Ishikawa (cell line): ENCODE results near the gene LHFPL2.

Source experiments
- CEBPB ChIP-seq: IDR thresholded peaks from 2 replicates; pipeline ENCODE4 v1.6.1; 2012
- CREB1 ChIP-seq: IDR thresholded peaks from 2 replicates; pipeline ENCODE4 v1.6.1; 2012; ENCODE audit warnings: low read depth
- EGR1 ChIP-seq: IDR thresholded peaks from 2 replicates; pipeline ENCODE4 v1.6.1; 2012
- EP300 ChIP-seq: IDR thresholded peaks from 2 replicates; pipeline ENCODE4 v1.6.1; 2012; ENCODE audit warnings: borderline replicate concordance
- FOXM1 ChIP-seq: IDR thresholded peaks from 2 replicates; pipeline ENCODE4 v1.6.1; 2012; ENCODE audit warnings: low read depth, borderline replicate concordance
- NFIC ChIP-seq: IDR thresholded peaks from 2 replicates; pipeline ENCODE4 v1.6.1; 2012
- TAF1 ChIP-seq: IDR thresholded peaks from 2 replicates; pipeline ENCODE4 v1.6.1; 2012; ENCODE audit warnings: low read depth, mild to moderate bottlenecking
- TCF12 ChIP-seq: IDR thresholded peaks from 2 replicates; pipeline ENCODE4 v1.6.1; 2012; ENCODE audit warnings: low read depth
- TEAD4 ChIP-seq: IDR thresholded peaks from 2 replicates; pipeline ENCODE4 v1.6.1; 2012
- YY1 ChIP-seq: IDR thresholded peaks from 2 replicates; pipeline ENCODE4 v1.6.1; 2012; ENCODE audit warnings: low read depth
- ZBTB7A ChIP-seq: IDR thresholded peaks from 2 replicates; pipeline ENCODE4 v1.6.1; 2012; ENCODE audit warnings: low read depth
- TF ChIP-seq, protein P1 (sequence below): IDR thresholded peaks from 2 replicates; pipeline ENCODE4 v1.6.1; 2012
- TF ChIP-seq, protein P2 (sequence below): IDR thresholded peaks from 2 replicates; pipeline ENCODE4 v1.6.1; 2012; ENCODE audit warnings: low read depth, mild to moderate bottlenecking
- TF ChIP-seq, protein P3 (sequence below): IDR thresholded peaks from 2 replicates; pipeline ENCODE4 v1.6.1; 2012

Gene LHFPL2

DNA sequence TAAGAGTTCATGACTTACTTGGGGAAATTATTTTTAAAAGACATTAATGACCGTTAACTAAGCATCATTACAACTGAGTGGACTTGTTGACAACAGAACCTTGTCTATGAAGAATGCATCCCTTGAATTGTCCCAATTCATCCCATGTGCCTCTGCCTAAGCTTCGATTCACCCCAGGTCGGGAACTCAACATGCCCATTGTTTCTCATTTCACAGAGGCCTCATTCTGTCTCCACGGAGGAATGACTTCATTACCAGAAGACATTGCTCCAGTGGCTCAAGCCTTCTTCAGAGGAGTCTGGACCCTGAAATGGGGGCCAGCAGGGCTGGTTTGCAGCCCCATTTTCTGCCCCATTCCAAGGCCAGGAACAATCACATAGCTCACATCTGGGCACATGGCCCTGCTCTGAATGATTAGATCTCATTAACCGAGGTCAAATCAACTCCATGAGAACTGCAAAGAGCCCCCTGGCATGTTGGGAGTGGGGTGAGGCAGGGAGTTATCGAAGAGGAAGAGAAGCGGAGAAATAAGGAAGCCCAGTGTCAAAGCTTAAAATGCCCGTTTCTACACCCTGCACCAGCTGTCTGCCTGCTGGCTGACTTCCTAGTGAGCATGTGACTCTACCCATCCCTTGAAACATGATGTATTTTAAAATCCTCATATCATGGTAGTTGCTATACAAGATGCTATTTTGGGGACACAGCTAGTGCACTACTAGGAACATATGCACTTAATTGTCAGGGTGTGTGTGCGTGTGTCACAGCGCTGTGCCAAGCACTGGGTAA is 137.3 kb downstream of the LHFPL2 start:
- TF ChIP-seq, protein P1, sequence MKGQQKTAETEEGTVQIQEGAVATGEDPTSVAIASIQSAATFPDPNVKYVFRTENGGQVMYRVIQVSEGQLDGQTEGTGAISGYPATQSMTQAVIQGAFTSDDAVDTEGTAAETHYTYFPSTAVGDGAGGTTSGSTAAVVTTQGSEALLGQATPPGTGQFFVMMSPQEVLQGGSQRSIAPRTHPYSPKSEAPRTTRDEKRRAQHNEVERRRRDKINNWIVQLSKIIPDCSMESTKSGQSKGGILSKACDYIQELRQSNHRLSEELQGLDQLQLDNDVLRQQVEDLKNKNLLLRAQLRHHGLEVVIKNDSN: no peak
- TF ChIP-seq, protein P2, sequence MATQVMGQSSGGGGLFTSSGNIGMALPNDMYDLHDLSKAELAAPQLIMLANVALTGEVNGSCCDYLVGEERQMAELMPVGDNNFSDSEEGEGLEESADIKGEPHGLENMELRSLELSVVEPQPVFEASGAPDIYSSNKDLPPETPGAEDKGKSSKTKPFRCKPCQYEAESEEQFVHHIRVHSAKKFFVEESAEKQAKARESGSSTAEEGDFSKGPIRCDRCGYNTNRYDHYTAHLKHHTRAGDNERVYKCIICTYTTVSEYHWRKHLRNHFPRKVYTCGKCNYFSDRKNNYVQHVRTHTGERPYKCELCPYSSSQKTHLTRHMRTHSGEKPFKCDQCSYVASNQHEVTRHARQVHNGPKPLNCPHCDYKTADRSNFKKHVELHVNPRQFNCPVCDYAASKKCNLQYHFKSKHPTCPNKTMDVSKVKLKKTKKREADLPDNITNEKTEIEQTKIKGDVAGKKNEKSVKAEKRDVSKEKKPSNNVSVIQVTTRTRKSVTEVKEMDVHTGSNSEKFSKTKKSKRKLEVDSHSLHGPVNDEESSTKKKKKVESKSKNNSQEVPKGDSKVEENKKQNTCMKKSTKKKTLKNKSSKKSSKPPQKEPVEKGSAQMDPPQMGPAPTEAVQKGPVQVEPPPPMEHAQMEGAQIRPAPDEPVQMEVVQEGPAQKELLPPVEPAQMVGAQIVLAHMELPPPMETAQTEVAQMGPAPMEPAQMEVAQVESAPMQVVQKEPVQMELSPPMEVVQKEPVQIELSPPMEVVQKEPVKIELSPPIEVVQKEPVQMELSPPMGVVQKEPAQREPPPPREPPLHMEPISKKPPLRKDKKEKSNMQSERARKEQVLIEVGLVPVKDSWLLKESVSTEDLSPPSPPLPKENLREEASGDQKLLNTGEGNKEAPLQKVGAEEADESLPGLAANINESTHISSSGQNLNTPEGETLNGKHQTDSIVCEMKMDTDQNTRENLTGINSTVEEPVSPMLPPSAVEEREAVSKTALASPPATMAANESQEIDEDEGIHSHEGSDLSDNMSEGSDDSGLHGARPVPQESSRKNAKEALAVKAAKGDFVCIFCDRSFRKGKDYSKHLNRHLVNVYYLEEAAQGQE: no peak
- TF ChIP-seq NFIC: no peak
- no peak for TF ChIP-seq EGR1
- TF ChIP-seq EP300: no peak
- no peak for TF ChIP-seq CEBPB
- TF ChIP-seq TAF1: no peak
- TF ChIP-seq ZBTB7A: no peak
- no peak for TF ChIP-seq CREB1

DNA sequence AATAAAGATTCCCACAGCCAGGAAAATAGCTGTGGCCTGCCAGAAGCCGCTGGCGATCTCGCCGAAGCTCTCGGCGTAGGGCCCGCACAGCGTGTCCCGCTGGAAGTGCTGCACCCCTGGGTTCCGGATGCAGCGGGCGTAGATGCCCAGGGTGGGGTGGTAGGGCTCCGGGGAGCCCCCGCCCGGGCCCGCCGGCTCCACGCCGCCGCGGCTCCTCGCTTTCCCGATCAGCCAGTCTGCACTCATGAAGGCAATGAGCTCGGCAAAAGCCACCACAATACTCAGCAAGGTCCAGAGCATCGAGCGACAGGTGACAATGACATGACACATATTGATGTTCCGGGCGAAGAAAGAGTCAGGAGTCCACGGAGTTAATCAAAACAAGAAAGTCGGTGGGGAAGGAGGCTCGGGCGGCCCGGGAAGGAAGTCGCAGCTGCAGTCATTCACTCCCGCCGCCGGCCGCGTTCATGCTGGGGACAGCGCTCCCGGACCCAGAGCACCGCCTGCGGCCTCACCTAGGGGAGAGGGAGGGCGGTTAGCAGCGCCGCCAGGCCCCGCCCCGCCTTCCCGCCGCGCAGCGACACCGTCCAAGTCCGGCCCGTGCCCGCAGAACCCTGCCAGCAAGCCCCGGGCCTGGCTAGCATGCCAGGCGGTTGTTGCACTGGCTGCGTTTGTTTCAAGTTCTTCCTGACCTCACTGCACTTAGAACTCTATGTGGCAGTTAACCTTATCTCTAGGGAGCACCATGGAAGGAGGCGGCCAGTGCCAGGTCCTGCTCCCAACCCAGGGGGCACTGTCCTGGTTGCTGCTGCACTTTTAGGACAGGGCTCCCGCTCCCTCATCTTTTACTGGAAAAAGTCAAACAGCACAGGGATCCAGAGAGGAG is 138.4 kb downstream of the LHFPL2 start:
- TF ChIP-seq, protein P2: peak; percentile 27; the same call in 1 of the 2 replicates
- TF ChIP-seq, protein P3, sequence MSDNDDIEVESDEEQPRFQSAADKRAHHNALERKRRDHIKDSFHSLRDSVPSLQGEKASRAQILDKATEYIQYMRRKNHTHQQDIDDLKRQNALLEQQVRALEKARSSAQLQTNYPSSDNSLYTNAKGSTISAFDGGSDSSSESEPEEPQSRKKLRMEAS: peak; percentile 50; the same call in 1 of the 2 replicates
- TF ChIP-seq TCF12 (0 out of 2 replicates have a peak, but pooled peaks have one; percentile 25), NFIC (peak; percentile 41), CEBPB (no peak)

DNA sequence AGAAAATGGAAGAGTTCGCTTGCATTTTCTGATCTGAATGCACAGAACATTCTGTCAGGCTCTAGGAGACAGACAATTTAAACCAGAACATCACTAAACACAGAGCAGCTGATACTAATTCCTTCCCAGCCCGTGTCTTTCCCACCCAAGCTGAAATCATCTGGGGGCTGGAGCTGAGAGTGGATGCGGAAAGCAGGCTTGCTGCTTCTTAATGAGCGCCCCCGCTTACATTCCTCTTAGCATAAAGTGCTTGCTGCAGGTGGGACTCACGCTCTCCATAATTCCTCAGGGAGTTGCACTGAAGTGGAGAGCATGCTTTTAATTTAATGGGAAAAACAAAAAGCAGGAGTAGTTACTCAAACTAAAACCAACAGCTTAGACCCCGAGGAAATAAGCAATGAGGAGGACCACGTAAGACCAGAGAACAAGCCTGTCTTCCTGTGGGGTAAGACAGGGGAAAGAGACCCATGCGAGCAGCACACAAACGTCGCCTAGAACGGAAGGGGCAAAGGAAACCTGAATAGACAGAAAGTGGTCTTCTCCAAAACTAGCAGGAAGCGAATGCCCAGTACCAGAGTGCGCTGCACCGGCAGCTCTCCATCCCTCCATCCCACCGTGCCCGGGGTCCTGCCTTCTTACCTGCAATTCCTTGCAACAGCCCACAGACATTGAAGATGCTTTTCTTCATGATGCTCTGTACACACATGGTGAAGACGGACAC is 139.3 kb downstream of the LHFPL2 start:
- TF ChIP-seq, protein P3: no peak
- no peak for TF ChIP-seq YY1
- no peak for TF ChIP-seq EGR1
- TF ChIP-seq EP300: no peak
- no peak for TF ChIP-seq TEAD4
- TF ChIP-seq, protein P2: no peak
- TF ChIP-seq FOXM1: no peak

DNA sequence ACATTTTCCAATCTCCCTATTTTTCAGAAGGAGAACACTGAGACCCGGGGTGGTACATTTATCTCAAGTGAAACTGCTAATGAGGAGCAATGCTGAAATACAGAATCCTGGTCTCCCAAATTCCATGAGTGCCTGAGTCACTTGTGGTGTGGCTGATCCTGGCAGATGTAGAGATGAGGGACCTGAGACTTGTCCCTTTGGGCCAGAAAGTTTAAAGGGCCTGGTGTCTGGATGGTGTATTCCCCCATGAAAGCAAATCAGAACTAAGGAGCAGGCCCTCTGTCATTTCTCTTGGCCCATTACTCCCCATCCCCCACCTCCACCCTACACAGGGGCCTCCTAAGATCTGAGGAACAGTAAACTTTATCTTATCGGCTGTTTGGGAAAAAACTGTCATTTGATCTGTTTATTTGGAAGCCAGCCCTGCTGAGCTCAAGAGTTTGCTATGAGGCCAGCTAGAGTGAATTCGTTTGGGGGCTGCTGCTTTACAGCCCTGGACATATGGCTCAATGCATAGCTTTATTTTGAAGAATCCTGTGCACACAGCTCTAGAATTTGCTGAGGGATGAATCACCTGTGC is 140.3 kb downstream of the LHFPL2 start:
- TF ChIP-seq TAF1 (no peak), TCF12 (no peak)
- TF ChIP-seq, protein P2: no peak
